ENCODE measurements around the gene CNIH4. TPM values are rescaled to one million over a fixed set of nuclear protein-coding genes. Genes with fewer than 3 reads are reported as not detected.
A peak's percentile ranks its signal among the peaks of the same experiment; 100 is the strongest.

The CNIH4 gene
- polyA plus RNA-seq, 1 of the 3 experiments (the other 2 are of a cell fraction): 37.7 TPM

DNA sequence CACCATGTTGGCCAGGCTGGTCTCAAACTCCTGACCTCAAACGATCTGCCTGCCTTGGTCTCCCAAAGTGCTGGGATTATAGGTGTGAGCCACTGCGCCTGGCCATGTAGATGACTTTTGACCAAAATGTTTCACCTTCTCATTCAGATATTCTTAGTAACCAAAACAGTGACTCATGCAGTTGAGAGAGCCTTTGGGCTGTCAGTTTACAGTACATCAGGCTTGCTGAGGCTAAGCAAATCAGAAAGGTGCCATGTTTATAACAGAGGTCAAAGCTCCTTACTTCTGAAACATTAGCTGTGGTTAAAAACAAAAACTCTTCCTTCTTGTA is 21.0 kb downstream of the CNIH4 start:
- Histone ChIP-seq H2AFZ (ENCODE audit: low read depth) (no peak overlapping the region), H3F3A (replicated peaks; ENCODE audit: insufficient read depth) (peaks cover 27% of the 10 kb centered on the region), H3K36me3 (replicated peaks in 1 of 2; ENCODE audit: control insufficient read depth in 1 of 2, insufficient read depth in 2 of 2, low read length in 1 of 2) (peaks cover 44 to 50% of the 10 kb centered on the region in 2 experiments), H3K4me3 (ENCODE audit: low read depth in 2 of 2, low read length in 1 of 2) (no peak overlapping the region), H3K27ac (ENCODE audit: low read depth in 2 of 2, low read length in 1 of 2) (peak overlapping the region in 1 of 2 experiments; percentile 43; a peak in 2 of 4 replicates), H3K27me3 (ENCODE audit: insufficient read depth) (no peaks in the 10 kb centered on the region), H3K9ac (no peak overlapping the region), H3K9me2 (no peaks in the 10 kb centered on the region), H4K20me1 (ENCODE audit: insufficient read depth) (peaks cover 4% of the 10 kb centered on the region; the same call in 1 of the 2 replicates), H3K79me2 (ENCODE audit: insufficient read depth) (peaks cover 25% of the 10 kb centered on the region; the same call in 1 of the 2 replicates), H3K4me1 (ENCODE audit: control insufficient read depth in 1 of 2, insufficient read depth in 2 of 2, low read depth in 1 of 2, low read length in 1 of 2) (peaks cover 12 to 26% of the 10 kb centered on the region in 2 experiments; a peak in 3 of 4 replicates), H3K4me2 (peak overlapping the region; percentile 32; the same call in 1 of the 2 replicates), H3K9me3 (no peaks in the 10 kb centered on the region)
- CTCF ChIA-PET: interaction anchor here (1.2 kb wide), 1 partner anchor 12 kb away, joined by 3 read pairs; no protein-coding TSS in a partner anchor
- TF ChIP-seq, protein P1, sequence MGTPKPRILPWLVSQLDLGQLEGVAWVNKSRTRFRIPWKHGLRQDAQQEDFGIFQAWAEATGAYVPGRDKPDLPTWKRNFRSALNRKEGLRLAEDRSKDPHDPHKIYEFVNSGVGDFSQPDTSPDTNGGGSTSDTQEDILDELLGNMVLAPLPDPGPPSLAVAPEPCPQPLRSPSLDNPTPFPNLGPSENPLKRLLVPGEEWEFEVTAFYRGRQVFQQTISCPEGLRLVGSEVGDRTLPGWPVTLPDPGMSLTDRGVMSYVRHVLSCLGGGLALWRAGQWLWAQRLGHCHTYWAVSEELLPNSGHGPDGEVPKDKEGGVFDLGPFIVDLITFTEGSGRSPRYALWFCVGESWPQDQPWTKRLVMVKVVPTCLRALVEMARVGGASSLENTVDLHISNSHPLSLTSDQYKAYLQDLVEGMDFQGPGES (IDR thresholded peaks at IDR 0.05; ENCODE audit: low read depth, low read length): no peak
- TF ChIP-seq, protein P2, sequence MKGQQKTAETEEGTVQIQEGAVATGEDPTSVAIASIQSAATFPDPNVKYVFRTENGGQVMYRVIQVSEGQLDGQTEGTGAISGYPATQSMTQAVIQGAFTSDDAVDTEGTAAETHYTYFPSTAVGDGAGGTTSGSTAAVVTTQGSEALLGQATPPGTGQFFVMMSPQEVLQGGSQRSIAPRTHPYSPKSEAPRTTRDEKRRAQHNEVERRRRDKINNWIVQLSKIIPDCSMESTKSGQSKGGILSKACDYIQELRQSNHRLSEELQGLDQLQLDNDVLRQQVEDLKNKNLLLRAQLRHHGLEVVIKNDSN (IDR thresholded peaks at IDR 0.05; ENCODE audit: borderline replicate concordance, low read depth): no peak
- TF ChIP-seq RFX5 (IDR thresholded peaks at IDR 0.05; ENCODE audit: low read length): no peak
- peak; percentile 57 for TF ChIP-seq TCF12 (IDR thresholded peaks at IDR 0.05)
- no peak for TF ChIP-seq RAD21 (IDR thresholded peaks at IDR 0.05; ENCODE audit: low read length)
- peak; percentile 50; the same call in 1 of the 2 replicates for TF ChIP-seq FOSL2 (IDR thresholded peaks at IDR 0.05; ENCODE audit: borderline replicate concordance, low read depth)
- TF ChIP-seq, protein P3, sequence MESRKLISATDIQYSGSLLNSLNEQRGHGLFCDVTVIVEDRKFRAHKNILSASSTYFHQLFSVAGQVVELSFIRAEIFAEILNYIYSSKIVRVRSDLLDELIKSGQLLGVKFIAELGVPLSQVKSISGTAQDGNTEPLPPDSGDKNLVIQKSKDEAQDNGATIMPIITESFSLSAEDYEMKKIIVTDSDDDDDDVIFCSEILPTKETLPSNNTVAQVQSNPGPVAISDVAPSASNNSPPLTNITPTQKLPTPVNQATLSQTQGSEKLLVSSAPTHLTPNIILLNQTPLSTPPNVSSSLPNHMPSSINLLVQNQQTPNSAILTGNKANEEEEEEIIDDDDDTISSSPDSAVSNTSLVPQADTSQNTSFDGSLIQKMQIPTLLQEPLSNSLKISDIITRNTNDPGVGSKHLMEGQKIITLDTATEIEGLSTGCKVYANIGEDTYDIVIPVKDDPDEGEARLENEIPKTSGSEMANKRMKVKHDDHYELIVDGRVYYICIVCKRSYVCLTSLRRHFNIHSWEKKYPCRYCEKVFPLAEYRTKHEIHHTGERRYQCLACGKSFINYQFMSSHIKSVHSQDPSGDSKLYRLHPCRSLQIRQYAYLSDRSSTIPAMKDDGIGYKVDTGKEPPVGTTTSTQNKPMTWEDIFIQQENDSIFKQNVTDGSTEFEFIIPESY (IDR thresholded peaks at IDR 0.05; ENCODE audit: borderline replicate concordance, low read depth): no peak
- no peak for TF ChIP-seq EZH2phosphoT487 (IDR thresholded peaks at IDR 0.05; ENCODE audit: borderline replicate concordance, low read depth)
- peak; percentile 83 for TF ChIP-seq PBX3 (IDR thresholded peaks at IDR 0.05)
- TF ChIP-seq MEF2A (IDR thresholded peaks at IDR 0.05; ENCODE audit: borderline replicate concordance, low read depth): peak; percentile 75; the same call in 1 of the 2 replicates
- no peak; the same call in 1 of the 2 replicates for TF ChIP-seq RXRA (IDR thresholded peaks at IDR 0.05; ENCODE audit: borderline replicate concordance, low read depth)
- TF ChIP-seq EP300 (IDR thresholded peaks at IDR 0.05; ENCODE audit: borderline replicate concordance in 1 of 2, low read depth in 1 of 2, low read length in 1 of 2): no peak
- no peak for TF ChIP-seq MXI1 (IDR thresholded peaks at IDR 0.05; ENCODE audit: low read depth, low read length)
- TF ChIP-seq TEAD4 (IDR thresholded peaks at IDR 0.05; ENCODE audit: borderline replicate concordance, insufficient read depth): no peak
- TF ChIP-seq NFIC (IDR thresholded peaks at IDR 0.05; ENCODE audit: borderline replicate concordance): no peak
- TF ChIP-seq SIN3A (IDR thresholded peaks at IDR 0.05; ENCODE audit: borderline replicate concordance, low read depth, low read length): no peak
- TF ChIP-seq JUND (IDR thresholded peaks at IDR 0.05): peak; percentile 54
- no peak for TF ChIP-seq RCOR1 (IDR thresholded peaks at IDR 0.05; ENCODE audit: low read length)
- TF ChIP-seq FOXM1 (IDR thresholded peaks at IDR 0.05; ENCODE audit: low read depth): no peak
- TF ChIP-seq YY1 (IDR thresholded peaks at IDR 0.05; ENCODE audit: low read depth): no peak
- no peak for TF ChIP-seq REST (IDR thresholded peaks at IDR 0.05; ENCODE audit: low read depth, low read length)
- no peak for TF ChIP-seq ELF1 (IDR thresholded peaks at IDR 0.05)
- TF ChIP-seq POLR2AphosphoS5 (IDR thresholded peaks at IDR 0.05; ENCODE audit: low read depth, low read length): no peak
- 58% methylated on average over 2 of the region's 2 CpGs for WGBS (ENCODE audit: low lambda C conversion rate)
- no peak for DNase-seq
- POLR2A ChIA-PET: no interaction called here
